HG02885 (cell line): ENCODE measurements around the gene RBMXL2.

Source experiments
- ATAC-seq: cut with Tn5 transposase; IDR thresholded peaks from one replicate; pipeline ENCODE4 v1.9.1; 2021; ENCODE audit warnings: mild to moderate bottlenecking; ENCODE audit not compliant: unreplicated experiment, poor library complexity

RBMXL2 gene

DNA sequence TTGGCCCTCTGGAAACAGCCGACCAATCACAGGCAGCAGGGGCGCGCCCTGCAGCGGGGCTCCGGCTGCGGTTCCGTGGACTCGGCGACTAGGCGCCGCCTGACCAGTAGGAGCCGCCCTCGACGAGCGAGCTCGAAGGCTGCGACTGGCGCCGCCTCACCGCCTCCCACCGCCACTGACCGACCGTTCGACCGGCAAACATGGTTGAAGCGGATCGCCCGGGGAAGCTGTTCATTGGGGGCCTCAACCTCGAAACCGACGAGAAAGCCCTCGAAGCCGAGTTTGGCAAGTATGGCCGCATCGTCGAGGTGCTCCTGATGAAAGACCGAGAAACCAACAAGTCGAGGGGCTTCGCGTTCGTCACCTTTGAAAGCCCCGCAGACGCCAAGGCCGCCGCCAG is at the start of gene RBMXL2:
Gene RBMXL2, plus strand, starts transcription at position 78 of the 400 bp plus-strand sequence. Its CDS starts 123 bp downstream, at position 201.
- ATAC-seq = no peak

DNA sequence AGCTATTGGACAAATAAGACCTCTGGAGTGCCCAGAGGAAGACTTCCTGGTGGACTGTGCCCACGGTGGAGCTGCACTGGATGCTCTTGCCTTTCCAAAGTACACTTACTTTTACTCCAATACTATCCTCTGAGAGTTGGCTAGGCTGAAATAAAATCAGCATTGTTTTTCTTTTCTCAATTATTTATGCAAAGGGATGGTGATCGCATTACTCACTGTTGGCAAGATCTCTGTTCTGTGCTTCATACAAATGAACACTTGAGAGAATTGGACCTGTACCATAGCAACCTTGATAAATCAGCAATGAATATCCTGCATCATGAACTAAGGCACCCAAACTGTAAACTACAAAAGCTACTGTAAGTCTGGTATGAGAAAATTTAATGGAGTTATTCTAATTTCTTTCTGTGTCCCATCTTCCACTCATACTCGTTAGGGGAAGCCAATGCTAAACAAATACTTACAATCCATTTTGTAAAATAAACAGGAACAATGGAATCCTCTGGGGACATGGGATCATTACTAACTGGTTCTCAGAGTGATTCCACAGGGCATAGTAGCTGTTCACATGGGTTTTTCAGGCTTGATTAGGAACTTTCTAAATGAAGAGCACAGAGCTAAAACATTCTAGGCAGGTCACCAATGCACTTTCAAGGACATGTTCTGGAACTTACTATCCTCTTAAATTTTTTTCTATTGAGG is 42.2 kb upstream of the RBMXL2 start:
- no peak for ATAC-seq

DNA sequence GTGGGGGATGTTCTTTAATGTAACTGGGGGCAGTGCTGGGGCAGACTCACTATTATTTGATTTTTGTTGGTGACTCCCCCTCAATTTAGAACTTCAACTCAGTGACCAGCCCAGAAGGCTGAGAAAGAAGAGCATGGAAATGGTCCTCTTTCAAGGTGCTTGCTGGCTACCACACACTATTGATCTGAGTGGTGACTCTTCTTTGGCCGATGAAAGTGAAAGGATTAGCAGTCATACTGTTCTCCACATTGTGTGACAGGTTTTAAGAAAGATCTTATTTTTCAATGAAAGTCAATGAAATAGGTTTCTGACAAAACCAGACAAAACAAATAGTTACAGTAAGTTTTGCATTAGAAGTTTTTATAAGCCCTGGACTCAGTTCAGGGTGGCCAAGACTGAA is 38.6 kb upstream of the RBMXL2 start:
- peak; percentile 93 for ATAC-seq

DNA sequence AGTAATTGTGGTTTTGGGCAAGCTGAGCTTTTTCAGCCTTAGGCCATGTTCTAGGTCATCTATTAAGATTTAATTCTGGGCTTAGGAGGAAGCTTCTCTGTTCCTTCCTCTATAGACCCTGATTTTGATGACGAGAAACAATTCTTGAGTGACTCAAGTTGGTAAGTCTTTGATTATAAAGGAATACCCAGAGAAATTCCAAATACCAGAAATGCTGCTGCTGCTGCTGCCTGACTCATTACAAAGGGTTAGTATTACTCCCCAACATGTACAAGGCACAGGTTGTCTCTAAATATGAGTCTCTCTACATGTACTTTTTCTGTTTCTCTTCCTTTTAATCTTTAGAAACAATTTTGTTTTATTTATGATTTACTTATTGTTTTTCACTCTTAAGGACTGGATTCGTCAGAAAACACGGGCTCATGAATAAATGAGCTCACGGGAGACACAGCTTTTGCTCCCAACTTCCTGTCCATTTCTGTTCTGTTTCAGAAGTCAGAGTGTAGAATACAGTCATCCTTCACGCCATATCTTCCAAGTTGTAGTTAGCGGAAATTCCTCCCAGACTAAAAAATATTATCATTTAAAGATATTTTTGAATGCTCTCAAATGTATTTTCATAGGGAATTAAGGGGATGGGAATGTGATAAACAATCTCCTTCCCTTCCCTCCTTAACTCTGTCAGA is 31.8 kb upstream of the RBMXL2 start:
- peak; percentile 44 for ATAC-seq

DNA sequence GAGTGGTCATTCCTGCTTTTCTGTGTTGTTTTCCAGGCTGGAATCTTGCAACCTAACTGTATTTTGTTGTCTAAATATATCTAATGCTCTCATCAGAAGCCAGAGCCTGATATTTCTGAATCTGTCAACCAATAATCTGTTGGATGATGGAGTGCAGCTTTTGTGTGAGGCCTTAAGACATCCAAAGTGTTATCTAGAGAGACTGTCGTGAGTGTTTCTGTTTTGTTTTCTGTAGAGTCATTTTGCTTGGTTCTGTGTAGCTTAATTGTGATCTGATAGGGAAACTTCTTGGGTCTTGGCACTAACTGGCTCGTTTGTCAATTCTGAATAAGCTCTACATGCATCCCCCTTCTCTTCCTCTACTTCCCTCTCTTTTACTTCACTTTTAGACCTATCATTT is 31.2 kb upstream of the RBMXL2 start:
- ATAC-seq = no peak

DNA sequence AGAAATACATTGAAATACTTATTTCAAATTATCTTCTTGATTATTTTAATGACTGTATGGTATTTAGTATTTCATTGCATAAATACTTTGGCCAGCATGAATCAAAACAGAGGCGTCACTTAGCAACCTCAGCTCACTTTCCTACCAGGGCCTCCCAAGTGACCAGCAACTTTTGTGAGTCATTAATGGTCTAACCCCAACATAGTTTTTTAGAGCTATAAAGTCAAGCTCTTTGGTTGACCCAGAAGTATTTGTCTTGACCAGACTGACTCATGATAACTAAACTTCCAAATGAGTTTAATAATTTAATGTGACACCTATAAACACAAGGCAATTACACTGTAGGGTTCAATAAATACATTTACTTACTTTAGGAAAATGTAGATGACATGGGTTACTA is 27.9 kb upstream of the RBMXL2 start:
- ATAC-seq = no peak

DNA sequence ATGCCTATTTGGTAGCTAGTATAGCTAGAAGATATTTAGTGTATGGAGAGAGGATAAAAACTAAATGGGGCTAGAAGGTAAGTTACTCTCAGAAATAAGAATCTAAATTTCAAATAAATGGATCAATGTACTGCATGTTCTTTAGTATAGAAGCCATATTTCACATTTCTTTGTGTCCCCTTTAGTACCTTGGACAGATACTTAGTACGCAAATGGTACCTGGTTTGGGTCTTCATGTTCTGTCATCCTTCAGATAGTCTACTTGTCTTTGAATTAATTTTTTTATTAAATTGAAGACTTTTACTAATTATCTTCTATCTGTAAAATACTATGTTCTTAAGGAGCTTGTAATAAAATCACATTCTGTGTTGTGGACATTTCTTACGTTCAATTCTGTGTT is 26.3 kb upstream of the RBMXL2 start:
- ATAC-seq = no peak

DNA sequence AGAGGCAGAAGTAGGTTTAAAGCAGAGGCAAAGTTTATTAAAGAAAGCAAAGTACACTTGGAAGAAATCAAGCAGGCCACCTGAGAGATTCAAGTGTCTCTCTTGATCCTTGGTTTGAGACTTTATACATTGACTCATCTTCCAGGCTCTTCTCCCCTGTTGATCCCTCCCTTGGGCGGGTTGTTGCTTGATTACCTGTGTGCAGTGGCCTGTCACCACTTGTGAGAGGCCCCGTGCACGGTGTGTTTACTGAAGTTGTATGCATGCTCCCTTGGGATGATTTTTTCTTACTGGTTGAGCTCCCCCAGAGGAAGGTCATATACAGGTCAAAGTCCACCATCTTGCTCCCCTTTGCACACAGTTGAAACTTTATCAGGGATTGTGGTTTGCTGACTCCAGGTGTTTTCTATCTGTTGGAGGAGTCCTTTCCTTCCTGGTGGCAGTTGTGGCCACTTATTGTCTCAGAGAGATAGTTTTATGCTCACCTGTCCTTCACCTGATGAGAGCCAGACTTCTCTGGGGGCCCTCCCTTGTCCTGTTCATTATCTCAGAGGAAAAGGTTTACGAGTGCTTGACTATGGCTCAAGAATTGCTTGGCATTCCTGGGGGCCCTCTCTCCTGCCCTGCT is 16.3 kb upstream of the RBMXL2 start:
- no peak for ATAC-seq

DNA sequence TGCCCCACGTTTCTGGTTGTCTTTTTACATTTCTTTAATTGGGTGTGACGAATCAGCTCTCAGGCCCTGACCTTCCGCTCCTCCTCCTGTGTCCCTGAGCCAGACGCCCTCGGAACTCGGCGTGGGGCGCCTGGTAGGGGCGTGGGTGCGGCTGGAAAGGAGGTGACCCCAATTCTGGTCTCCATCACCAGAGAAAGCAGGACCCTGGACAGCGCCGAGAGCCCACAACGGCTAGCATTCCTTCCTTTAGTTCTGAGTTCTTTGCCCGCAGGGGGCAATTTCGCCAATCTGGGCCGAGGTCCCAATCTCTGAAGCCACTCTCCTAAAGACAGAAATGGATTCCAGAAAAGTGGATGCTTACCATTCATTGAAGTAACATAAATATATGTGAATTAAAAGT is 11.7 kb upstream of the RBMXL2 start:
- no peak for ATAC-seq

DNA sequence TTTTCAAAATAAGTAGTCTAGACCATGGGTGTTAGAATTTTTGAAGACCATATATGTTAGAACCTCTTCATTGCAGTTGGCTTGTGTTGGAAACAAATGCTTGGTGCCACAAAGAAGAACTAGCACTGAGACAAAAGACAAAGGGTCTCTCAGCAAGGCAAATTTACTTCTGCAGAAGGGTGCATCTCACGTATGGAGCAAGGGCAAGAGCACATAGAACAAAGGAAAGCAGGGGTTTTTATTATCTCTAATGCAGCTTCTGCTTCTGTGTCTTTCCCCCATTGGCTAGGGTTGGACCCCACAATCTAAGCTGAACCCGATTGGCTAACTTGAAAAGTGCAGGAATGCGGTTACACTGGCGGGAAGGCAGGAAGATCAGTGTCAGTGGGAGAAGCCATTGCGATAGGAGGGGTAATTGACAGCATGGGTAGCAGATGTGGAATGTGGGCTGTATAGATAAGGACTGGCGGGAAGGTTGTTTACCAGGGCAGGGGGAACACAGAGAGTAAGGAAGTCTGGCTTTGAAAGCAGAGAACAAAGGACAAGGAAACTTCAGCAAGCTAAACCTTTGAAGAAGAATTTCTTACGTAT is 9.2 kb upstream of the RBMXL2 start:
- no peak for ATAC-seq

DNA sequence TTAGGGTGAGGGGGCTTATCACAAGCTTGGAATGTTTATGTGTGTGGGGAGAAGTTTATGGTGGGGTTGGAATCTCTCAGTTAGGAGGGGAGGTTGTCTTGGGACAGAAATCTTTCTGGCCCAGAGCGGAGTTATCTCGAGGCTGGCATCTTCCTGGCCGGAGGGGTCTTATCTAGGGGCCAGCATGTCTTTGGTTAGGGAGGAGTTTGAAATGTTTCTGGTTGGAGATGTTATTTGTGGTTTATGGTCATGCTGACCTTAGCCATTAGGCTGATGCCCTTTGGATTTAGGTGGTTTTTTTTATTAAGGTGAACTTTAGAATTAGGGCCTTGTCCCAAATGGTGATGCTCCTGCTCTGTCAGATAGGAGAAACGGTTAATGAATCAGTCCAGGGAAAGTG is 7.9 kb upstream of the RBMXL2 start:
- ATAC-seq = no peak

DNA sequence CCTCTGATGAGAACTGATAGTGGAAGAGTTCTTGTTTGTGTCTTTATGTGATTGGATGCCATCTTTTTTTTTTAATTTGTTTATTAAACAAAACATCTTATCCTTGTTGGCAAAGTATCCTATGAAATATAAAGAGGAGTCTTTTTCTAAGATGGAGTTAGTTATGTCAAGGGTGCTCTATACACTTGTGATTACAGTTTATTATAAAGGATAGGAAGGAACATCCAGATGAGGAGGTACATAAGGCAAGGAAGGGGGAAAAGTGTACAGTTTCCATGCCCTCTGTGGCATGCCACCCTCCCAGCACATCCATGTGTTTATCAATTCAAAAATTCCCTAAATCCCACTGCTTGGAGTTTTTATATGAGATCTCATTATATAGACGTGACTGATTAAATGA is 7.4 kb upstream of the RBMXL2 start:
- ATAC-seq = no peak

DNA sequence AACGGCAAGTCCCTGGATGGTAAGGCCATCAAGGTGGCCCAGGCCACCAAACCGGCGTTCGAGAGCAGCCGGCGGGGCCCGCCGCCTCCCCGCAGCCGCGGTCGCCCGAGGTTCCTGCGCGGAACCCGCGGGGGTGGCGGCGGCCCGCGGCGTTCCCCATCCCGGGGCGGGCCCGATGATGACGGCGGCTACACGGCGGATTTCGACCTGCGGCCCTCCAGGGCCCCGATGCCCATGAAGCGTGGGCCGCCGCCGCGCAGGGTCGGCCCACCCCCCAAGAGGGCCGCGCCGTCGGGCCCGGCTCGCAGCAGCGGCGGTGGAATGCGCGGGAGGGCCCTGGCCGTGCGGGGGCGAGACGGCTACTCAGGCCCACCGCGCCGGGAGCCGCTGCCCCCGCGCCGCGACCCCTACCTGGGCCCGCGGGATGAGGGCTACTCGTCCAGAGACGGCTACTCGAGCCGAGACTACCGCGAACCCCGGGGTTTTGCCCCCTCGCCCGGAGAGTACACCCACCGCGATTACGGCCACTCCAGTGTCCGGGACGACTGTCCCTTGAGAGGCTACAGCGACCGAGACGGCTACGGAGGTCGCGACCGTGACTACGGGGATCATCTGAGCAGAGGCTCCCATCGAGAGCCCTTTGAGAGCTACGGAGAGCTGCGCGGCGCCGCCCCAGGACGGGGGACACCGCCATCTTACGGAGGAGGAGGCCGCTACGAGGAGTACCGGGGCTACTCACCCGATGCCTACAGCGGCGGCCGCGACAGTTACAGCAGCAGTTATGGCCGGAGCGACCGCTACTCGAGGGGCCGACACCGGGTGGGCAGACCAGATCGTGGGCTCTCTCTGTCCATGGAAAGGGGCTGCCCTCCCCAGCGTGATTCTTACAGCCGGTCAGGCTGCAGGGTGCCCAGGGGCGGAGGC is 792 bp downstream of the RBMXL2 start:
- ATAC-seq = no peak

DNA sequence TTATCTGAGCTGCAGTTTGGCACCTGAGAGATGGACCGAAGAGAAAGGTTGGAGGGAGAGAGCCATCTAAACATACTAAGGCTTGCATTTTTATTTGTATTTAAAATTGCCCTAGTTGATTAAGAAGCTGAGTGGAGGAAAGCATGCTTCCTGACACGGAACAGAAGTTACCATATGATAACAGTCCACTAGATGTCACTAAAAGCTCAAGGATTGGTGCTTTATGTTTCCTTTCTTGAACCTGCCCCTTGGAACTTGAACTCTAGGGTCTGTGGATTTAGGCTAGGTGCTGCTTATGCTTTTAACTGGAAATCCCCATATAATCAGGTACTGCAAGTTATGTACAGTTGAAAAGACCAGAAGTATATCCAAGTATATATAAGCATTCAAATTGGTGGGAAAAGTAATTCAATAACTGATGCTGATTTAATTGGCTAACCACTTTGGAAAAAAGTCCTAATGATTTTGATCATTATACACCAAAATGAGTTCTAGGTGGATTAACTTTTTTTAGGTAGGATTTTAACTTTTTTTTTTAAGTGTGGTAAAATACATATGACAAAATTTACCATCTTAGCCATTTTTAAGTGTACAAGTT is 9.5 kb downstream of the RBMXL2 start:
- peak; percentile 91 for ATAC-seq

DNA sequence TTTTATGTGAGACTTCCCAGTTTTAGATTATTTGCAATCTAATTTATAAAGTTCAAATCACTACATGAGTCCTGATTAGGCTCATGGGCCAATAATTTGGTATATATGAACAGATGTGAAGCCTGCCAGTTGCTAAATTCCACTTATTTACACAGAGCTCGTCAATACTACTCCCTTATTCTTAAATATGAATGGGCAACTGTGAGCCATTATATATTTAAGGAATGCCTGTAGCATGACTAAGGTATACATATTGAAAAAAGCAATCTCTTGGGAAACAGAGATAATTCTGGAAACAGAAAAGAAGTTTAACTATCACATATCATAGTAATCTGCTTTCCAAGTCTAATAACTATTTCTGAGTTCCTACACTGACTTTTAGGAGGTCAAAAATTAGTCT is 27.0 kb downstream of the RBMXL2 start:
- ATAC-seq = no peak

DNA sequence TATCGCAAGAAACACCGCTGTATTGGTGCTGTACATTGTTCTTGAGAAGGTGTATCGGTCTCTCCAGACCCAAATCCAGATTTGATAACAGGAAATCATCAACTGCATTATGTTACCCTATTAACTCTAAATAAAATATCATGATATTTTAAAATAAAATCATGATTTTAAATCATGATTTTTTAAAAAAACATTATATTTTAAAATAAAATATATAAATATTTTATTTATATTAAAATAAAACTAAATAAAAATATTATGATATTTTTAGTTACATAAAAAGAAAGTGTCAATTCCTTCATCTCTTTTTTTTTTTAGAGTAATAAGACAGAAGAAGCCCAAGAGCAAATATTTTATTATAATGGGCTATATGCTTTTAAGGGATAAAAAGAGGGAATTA is 27.6 kb downstream of the RBMXL2 start:
- no peak for ATAC-seq

DNA sequence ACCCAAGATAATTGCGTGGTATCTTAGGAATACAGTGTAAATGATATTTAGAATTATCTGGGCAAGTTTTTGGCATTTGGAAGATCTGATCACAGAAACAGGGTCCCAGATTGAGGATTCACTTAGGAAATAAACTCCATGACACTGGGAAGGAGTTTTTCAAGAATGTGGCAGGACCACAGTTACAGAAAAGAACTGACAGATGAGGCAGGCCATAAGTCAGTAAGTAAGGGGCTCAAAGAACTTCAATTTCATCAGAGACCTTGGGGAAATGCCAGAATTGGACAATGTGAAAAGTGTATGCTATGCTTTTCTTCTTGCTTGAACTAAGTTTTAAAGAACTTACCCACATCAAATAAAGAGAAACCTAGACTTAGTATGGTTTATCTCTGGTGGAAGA is 49.3 kb downstream of the RBMXL2 start:
- no peak for ATAC-seq
